ENCODE results near the gene ELOA.
A peak's percentile ranks its signal among the peaks of the same experiment; 100 is the strongest.
"Not testable (repeated sequence)": the region's sequence is repeated elsewhere in the genome, so short reads cannot be mapped to it uniquely, and the experiment has no call there.

The ELOA gene, protein sequence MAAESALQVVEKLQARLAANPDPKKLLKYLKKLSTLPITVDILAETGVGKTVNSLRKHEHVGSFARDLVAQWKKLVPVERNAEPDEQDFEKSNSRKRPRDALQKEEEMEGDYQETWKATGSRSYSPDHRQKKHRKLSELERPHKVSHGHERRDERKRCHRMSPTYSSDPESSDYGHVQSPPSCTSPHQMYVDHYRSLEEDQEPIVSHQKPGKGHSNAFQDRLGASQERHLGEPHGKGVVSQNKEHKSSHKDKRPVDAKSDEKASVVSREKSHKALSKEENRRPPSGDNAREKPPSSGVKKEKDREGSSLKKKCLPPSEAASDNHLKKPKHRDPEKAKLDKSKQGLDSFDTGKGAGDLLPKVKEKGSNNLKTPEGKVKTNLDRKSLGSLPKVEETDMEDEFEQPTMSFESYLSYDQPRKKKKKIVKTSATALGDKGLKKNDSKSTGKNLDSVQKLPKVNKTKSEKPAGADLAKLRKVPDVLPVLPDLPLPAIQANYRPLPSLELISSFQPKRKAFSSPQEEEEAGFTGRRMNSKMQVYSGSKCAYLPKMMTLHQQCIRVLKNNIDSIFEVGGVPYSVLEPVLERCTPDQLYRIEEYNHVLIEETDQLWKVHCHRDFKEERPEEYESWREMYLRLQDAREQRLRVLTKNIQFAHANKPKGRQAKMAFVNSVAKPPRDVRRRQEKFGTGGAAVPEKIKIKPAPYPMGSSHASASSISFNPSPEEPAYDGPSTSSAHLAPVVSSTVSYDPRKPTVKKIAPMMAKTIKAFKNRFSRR

DNA sequence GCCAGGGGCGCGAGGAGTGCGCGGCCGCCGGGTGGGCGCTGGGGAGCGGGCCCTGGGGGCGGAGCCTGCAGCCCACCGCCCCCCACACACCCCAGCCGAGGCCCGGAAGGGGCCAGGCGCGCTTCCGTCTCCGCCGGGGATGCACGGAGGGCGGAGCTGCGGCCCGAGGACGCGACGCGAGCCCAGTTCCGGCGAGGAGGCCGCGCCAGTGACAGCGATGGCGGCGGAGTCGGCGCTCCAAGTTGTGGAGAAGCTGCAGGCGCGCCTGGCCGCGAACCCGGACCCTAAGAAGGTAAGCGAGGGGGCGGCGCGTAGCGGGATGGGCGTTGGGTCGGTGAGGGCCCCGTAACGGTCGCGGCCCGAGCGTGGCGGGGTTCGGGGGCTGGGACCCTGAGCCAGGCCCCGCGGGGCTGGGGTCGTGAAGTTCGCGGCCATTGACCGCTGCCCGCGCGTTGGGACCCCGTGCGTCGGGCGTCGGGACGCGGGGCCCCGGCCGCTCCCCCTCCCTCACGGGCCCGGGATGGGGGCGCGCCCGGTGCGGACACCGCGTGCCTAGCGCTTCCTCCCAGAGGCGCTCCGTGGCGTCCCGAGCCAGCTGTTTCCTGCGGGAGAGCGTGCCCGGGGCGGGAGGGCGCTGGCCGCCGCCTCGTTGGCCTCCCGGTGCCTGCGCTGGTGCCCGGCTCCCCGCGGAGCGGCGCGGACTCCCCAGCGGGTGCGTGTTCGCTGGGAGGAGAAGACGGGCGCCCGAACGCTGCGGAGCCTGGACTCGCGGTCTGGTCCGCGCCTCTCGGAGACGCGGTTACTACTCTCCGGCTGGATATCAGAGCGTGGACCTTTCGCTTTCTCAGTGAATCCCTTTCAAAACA lies at the start of gene ELOA:
TSS of gene ELOA (plus strand) at position 185 of the 866 bp plus-strand sequence. CDS start at position 218, 33 bp downstream.
- peak; percentile 78 for DNase-seq

DNA sequence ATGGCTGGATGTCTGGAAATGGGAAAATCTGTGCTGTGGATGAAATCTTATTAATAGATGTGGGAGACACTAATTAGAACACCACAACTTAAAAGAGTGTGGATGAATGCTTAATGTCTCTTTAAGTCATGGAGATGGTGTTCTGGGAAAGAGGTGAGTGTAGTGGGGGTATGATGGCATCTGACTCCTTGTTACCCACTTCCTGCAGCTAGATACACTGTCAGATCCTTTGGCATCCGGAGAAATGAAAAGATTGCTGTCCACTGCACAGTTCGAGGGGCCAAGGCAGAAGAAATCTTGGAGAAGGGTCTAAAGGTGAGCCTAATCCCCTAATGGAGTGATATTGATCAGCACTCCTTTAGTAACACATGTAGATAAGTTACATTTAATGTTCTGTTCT lies 49.7 kb upstream of the ELOA start:
- DNase-seq: no peak

DNA sequence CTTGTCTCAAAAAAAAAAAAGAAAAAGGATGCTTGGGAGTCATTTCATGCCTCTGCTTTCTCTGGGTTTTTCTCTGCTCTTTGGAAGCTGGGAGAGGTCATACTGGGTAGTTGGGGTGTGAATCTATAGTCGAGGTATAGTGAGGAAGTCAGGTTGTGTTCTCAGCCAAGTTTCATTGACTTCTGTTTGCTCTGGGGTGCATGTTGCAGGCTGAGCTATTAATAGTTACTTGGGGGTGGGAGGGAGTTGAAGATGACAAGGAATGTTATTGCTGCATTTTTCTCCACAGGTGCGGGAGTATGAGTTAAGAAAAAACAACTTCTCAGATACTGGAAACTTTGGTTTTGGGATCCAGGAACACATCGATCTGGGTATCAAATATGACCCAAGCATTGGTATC lies 48.9 kb upstream of the ELOA start:
- DNase-seq: no peak

DNA sequence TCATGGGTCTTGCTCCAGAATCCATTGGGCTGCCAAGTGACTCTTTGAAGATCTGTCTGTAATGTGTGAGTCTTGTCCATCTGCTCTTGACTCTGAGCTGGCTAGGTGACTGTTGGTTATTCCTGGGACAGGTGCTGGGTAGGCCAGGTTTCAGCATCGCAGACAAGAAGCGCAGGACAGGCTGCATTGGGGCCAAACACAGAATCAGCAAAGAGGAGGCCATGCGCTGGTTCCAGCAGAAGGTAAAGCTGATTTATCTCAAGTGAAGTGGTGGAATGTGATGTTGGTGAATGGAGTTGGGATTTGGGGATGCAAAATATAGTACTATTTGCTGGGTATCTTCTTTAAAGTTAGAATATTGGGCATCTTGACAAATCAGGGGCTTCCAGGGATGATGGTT lies 47.6 kb upstream of the ELOA start:
- no peak for DNase-seq

DNA sequence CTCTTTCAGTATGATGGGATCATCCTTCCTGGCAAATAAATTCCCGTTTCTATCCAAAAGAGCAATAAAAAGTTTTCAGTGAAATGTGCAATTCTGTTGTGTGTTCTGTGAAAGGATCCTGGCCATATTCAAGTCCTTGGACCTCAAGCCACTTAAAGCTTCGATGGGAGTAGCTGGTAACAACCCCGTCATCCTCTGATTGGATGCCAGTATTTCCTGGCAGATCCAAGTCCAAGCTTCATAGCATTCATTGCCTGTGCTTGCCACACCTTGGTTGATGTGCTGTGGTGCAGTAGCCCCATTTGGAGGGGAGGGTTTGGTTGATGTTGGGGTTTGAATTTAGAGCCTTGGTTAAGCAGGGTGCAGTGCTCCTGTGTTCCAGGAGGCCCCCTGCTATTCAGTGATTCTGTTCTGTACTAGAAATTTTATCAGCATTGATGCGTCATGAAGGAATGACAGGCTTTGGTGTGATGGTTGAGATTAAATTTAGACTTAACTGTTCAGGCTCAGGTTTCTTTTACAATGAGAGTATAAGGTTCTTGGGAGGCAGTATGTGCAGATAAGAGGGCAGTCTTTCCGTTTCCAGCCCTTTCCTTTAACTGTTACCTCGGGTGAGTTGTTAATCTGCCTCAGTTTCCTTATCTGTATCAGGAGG lies 46.8 kb upstream of the ELOA start:
- no peak for DNase-seq

DNA sequence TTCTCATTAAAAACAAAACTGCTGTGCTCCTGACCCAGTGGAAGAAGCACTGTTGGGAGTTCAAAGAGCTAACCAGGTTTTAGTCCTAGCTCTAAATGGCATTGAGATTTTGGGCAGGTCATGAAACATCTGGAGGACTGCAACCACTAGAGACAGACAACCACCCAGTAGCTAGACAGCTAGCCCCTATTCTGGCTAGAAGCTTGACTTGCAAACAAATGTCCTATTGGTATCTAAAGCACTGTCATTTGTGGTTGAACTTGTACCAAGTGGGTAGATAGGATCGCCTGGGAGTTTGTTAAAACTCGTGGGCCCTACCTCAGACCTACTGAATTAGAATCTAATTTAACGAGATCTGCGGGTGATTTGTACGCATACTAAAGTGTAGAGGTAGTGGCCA lies 44.8 kb upstream of the ELOA start:
- no peak for DNase-seq

DNA sequence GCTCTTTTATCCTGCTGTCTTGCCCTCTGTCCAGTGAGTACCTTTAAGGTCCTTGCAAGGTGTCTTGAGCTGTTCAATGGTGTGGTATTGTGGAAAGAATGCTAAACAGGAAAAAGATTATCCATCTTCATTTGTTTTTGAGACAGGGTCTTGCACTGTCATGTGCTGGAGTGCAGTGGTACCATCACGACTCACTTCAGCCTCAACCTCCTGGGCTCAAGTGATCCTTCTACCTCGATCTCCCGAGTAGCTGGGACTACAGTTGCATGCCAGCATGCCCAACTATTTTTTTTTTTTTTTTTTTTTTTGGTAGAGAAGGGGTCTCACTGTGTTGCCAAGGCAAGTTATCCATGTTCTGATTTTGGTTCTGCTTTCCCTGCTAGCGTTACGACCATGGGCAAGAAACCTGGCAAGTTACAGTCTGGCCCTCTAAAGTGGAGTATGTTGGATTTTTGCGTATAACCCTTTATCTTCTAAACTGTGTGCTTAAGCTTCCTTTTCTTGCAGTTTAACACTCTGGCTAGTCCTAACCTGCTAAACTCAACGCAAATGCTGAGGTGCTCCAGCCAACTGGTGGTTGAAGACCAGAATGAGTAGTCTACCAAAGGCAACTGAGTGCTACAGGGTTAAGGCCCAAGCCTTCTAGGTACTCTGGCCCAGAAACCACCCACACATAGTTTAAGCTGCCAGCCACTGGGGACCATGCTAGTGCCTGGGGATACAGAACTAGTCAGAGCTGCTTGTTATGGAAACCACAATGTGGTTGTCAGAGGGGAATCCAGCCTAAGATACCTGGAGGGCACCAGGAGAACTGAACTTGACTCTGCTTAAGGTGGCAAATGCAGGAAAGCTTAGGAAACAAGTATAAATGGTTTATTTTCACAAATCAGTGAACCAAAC lies 43.7 kb upstream of the ELOA start:
- DNase-seq: no peak

DNA sequence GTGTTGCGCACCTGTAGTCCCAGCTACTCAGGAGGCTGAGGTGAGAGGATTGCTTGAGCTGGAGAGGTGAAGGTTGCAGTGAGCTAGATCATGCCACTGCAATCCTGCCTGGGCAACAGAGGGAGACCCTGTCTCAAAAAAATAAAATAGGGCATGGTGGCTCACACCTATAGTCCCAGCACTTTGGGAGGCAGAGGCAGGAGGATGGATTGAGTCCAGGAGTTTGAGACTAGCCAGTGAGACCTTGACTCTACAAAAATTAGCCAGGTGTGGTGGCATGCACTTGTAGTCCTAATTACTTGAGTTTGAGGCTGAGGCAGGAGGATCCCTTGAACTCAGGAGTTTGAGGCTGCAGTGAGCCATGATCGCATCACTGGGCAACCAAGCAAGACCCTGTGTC lies 42.0 kb upstream of the ELOA start:
- no peak for DNase-seq

DNA sequence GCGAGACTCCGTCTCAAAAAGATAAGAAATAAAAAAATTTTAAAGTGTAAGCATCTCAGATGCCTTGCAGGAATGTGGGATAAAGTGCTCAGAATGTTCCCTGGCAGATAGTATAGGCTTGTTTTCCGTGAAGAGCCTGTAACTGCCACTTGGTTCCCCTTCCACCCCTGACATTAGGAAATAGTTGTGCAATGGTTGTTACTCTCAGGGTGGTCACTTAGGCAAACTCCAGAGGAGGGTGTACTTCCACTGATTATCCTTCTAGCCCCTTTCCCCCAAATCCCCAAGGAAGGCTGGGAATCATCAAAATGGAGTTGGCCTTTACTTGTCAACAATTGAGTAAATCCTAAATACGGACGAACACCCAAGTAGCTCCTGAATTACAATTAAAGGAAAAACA lies 41.3 kb upstream of the ELOA start:
- no peak for DNase-seq

DNA sequence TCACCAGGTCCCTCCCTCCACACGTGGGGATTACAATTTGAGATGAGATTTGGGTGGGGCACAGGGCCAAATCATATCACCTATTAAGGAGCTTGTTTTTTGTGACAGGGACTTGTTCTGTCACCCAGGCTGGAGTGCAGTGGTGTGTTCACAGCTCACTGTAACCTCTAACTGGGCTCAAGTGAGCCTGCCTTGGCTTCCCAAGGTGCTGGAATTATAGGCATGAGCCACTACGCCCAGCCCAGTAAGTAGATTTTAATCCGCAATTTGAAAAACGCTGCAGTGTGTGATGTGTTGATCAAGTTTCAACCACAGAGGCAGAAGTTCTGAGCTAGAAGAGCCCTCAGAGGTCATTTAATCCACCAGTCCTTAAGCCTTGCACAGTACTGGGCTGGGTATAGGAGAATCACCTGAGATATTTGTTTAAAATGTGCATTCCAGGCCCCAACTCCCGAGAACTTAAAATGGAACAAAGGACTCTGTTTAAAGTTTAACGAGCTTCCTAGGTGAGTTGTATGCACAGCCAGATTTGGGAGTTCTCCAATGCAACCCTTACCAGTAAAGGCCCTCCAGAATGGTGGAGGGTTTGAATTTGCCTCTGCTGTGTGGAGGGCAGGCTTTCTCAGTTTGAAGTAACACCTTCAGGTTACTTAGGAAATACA lies 38.3 kb upstream of the ELOA start:
- no peak for DNase-seq

DNA sequence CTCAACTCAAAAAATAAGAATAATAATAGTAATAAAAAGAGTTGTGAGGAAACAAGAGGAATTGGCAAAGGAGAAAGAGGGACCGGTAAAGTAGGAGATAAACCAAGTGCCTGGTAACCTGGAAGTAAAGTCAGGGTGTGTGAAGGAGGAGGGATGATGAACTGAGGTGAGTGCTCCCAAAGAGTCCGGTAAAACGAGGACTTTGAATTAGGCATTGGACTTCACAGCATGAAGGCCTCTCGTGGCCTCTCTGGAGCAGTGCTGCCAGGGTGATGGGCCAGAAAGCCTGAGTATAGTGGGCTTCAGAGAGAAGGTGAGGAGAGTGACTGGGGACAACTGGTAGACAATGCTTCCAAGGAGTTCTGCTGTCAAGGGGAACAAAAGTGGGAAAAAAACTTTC lies 34.0 kb upstream of the ELOA start:
- DNase-seq: no peak

DNA sequence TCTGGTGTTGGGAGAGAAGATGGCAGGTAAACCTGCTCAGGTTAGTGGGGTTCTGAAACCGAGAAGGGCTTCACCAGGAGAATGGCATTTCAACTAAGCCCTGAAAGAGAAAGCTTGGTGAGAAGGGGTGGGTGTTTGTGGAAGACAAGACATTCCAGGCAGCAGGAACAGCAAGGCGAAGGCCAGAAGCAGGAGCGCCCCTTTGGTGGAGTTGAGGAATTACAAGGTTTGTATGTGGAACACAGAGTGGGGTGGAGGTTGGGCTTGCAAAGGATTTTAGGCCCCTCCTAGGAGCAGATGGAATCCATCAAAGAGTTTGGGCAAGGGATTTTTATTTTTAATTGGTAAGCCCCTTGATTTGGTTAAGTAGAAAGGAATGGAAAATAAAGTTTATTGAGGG lies 24.8 kb upstream of the ELOA start:
- DNase-seq: no peak

DNA sequence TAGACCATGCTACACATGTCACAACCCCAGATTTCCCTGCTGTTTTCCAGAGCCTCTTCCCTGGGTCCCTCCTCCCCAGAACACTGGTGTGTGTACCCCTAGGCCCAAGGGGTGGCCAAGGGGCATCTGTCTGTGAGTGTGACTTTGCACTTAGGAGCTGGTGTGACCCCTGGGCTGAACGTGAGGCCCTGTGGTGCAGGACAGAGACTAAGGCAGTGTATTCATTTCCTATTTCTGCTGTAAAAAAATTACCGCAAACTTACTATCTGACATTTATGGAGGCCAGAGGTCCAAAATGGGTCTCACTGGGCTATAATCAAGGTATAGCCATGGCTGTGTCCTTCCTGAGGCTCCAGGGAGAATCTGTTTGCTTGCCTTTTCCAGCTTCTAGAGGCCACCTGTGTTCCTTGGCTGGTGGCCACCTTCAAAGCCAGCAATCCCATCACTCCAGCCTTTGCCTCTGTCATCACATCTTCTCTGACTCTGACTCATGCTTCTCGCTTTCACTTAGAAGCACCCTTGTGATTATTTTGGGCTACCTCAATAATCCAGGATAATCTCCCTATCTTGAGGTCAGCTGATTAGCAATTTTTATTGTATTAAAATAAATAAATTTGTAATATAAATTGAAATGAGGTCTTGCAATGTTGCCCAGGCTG lies 24.0 kb upstream of the ELOA start:
- no peak for DNase-seq

DNA sequence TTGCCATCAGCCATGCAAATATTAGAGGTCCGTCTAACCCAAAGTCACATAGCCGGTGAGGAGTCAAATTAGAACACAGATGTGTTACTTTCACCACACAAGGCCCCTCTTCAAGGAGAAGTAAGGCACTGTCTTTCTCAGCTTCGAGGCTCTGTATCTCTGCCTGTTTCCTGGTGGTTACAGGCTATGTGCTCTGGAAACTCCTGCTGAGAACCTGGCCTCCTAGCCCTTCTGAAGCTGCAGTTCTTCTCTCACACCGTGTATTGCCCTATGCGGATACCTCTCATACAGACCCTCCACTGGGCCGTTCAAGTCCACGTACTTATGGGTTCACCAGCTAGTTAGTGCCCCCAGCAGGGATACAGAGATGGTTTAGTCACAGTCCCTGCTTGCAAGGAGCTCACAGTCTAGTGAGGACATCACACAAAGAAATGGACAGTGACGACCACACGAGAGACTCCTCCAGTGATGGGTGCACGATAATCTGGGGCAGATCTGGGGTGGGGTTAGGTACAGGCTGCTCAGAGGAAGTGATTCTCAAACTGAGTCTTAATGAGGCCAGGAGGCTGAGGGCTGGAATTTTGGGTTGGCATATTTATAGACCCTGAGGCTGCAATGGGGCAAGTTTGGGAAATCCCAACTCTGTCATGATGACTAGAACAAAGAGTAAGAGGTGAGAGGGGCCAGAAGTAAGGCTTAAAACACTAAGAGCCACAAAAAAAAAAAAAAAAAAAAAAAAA lies 22.8 kb upstream of the ELOA start:
- no peak for DNase-seq

DNA sequence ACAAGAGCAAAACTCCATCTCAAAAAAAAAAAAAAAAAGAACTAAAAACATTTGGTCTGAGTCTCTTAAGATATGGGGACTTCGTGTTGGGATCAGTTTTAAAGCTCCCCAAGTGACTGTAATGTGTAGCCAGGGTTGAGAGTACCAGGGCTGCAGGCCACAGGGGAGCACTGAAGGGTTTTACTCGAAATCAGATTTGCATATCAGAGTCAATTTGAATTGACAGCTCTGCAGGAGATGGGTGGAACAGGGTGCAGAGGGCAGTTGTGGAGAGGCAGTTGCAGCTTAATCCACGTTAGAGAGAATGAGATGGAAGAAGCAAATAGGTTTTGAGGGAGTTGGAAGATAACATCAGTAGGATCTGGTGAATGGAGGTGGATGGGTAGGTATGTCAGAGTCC lies 20.6 kb upstream of the ELOA start:
- no peak for DNase-seq

DNA sequence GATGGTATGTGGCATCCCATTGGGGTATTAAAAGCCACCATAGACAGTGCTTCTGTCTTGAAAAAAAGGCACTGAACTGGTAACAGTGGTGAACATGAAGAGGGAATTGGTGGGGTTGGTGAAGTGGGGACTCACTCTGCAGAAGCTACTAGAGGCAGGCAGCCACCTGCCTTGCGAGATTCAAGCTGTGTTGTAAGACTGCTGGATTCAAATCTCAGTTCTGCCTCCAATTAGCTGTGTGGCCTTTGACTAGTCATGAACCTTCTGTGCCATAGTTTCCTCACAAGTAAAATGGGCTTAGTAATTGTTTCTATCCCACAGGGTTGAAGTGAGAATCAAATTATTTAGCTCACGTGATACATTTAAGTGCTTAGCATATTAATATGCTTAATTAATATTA lies 16.6 kb upstream of the ELOA start:
- no peak for DNase-seq

DNA sequence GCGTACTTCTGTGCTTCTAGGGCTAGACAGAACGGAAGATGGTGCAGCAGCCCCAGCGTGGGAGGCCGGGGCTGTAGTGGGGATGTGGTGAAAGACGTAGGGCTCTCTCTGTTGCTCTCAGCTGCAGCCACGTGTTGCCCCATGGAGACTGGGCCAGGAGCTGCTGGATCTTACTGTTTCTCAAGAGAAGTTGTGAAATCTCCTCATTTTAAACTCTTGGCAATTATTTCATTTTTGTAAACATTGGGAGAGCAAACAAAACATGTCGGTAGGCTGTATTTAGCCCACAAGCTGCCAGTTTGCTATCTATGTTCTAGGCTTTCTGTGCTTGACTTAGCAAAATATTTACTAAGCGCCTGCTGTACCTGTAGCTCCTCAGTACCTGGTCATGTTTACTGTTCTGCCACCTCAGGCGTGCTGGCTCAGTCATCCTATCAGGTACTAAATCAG lies 15.9 kb upstream of the ELOA start:
- DNase-seq: no peak

DNA sequence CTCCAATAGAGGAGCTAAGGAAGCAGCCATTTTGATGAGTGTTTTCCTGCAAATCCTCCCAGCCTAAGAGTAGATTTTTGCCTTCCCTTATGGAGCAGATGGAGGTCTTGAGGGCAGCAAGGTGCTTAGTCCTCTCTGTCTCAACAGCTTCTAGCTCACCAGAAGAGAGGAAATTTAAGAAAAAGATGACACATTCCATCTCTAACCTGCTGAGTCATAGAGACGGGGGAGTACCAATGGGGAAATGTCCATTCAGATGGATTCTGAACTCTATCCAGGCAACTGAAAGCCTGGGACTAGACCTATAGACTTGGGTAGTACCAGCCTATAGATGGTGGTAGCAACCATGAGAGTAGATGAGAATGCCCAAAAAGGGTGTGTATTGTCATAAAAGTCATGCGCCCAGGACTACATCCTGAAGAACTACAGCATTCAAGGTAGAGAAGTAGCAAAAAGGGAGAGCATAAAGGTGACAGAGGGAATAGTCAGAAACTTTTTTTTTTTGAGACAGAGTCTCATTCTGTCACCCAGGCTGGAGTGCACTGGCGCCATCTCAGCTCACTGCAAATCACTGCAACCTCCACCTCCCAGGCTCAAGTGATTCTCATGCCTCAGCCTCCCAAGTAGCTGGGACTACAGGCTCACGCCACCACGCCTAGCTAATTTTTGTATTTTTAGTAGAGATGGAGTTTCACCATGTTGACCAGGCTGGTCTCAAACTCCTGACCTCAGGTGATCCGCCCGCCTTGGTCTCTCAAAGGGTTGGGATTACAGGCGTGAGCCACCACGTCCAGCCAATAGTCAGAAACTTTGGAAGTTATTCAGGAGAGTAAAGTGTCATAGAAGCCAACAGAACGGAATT lies 10.7 kb upstream of the ELOA start:
- no peak for DNase-seq

DNA sequence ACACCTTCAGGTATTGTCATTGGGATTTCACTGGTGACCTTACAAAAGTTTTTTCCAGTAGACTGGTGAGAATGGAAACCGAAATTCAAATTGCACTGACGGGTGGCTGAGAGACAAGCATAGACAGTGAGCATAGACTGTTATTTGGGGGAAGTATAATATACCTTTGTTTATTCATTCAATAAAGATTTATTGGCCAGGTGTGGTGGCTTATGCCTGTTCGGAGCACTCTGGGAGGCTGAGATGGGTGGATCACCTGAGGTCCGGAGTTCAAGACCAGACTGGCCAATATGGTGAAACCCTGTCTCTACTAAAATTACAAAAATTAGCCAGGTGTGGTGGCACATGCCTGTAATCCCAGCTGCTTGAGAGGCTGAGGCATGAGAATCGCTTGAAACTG lies 10.0 kb upstream of the ELOA start:
- DNase-seq: not testable (repeated sequence)

Data from activated T-cell treated with anti-CD3 and anti-CD28 coated beads, Interleukin-2, amount 50 U/mL, for 1 hour (primary cell).